Body of pancreas (tissue), 4 donors: ENCODE data around the gene KIF17.

Source experiments
- POLR2A ChIP-seq, 3 donors: fragments of 450-650 bp; IDR thresholded peaks; one replicate each; pipeline ENCODE4 v1.6.1; 2016; ENCODE audit warnings: antibody characterized with exemption in 3 of 3, mild to moderate bottlenecking in 2 of 3
- TF ChIP-seq, protein P1 (sequence below), 7 experiments: fragments of 450-650 bp in 4 of 7; fragments of 200-600 bp in 3 of 7; sonication (generic) in 3 of 7; IDR thresholded peaks; one replicate each; pipeline ENCODE4 v1.5.1; 2016 to 2019; ENCODE audit warnings: antibody characterized with exemption in 7 of 7

DNA sequence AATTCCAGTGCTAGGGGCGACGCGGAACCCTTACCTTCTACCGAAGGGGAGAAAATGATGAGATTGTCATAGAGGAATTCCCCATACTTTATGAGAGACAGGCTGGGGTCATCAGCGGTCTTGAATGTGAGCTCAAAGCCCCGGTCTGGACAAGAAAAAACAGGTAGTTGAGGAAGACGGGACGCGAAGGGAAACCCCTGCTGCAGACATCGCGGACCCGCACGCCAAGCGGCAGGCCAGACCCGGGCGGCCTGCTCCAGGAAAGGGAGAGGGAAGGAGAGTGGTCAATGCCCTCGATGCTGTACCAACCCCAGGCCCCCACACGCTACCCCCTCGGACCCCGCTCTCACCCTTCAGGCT, 57.0 kb downstream of the KIF17 start:
- TF ChIP-seq, protein P1, sequence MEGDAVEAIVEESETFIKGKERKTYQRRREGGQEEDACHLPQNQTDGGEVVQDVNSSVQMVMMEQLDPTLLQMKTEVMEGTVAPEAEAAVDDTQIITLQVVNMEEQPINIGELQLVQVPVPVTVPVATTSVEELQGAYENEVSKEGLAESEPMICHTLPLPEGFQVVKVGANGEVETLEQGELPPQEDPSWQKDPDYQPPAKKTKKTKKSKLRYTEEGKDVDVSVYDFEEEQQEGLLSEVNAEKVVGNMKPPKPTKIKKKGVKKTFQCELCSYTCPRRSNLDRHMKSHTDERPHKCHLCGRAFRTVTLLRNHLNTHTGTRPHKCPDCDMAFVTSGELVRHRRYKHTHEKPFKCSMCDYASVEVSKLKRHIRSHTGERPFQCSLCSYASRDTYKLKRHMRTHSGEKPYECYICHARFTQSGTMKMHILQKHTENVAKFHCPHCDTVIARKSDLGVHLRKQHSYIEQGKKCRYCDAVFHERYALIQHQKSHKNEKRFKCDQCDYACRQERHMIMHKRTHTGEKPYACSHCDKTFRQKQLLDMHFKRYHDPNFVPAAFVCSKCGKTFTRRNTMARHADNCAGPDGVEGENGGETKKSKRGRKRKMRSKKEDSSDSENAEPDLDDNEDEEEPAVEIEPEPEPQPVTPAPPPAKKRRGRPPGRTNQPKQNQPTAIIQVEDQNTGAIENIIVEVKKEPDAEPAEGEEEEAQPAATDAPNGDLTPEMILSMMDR (IDR thresholded peaks at IDR 0.05) = no peak
- TF ChIP-seq POLR2A (IDR thresholded peaks at IDR 0.05) = no peak
